ENCODE measurements around the gene JAZF1.

The JAZF1 gene

DNA sequence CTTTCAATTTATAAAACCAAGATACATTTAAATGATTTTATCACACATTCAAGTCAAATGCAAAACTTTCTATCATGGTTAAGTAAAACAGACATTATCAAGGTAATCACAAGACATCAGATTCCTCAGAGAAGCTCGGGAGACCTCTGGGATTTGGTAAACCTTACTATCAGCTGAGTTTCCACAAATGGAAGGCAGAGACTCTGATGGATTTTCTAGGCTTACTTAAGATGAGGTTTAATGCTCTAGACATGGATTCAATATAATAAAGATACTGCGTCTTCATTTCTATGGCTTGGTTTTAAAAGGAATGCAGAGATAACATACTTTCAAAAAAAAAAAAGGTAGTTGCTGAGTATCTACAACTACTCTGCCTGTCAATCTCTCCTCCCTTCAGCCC, 171.7 kb downstream of the JAZF1 start:
- no peak for DNase-seq (ENCODE audit: low read depth, low spot score)

DNA sequence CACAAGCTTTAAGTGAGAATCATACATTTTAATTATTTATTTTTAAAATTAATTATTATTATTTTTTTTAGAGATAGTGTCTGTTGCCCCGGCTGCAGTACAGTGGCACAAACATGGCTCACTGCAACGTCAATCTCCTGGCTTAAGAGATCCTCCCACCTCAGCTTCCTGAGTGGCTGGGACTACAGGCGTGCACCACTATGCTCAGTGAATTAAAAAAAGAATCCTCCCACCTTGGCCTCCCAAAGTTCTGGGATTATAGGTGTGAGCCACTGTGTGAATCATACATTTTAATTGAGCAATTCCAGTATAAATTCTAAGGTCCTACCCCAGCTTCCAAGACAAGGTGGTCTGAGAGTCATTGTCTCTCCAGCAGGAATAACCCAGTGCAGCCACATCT, 172.4 kb downstream of the JAZF1 start:
- DNase-seq (ENCODE audit: low read depth, low spot score): no peak

DNA sequence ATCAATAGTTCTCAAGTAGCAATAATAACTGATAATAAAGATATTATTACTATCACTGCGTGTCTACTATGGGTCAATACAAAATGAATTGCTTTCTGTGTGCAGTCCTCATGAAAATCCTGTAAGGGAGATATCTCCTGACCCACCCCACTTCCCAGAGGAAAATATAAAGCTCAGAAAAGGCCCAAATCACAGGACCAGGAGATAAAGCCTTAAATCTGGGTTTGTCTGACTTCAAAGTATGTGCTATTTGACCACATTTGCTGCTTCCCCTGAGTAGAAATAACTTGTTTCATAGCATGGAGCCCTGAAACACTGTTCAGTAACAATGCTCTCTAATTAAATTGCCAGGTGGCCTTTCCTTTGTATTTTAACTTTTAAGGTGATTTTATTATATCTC, 174.1 kb downstream of the JAZF1 start:
- no peak for DNase-seq (ENCODE audit: low read depth, low spot score)

DNA sequence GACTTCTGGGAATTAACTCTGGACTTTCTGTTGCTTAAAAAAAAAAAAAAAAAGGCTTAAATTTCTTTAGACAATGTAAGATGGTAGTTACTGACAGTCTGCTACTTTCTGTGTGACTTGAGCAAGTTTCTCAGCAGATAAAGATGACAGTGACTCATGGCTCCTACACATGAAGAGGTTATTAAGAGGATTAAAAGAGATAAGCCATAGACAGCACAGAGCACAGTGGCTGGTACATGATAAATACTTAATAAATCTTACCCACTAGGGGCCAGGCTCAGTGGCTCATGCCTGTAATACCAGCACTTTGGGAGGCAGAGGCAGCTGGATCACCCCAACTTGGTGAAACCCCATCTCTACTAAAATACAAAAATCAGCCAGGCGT, 174.8 kb downstream of the JAZF1 start:
- DNase-seq (ENCODE audit: low read depth, low spot score): no peak

DNA sequence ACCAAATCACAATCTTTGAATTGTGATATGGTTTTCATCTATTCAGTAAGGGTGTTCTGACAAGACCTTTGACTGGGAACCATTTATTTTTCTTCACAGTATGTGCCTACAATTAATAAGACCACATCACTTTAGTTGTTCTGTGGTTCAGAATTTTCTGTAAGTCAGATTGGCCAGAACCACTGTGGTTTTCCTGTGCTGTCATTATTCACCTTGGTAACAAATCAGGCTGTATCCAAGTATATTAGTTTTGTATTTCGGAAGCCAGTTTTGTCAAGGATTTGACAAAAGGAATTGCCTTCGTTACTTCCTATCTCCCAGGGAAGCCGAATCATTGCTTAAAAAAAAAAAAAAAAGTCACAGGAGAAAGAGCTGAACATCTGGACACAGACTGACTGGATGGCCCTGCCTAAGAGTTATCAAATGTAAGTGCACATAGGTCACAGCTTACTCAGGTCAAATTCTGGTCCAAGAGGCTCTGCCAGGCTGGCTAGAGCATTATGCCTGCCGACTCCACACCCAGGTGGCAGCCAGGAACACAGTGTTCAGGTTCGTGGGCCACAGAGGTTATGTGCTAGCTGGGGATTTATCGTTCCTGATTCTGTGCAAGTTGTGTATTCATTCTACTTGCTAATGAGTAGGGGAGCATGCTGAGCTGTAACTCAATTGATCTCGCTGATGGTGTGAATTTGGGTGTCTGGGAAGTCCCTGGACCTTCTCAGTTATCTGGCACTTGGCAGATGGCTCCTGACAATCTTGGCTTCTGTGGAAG, 175.3 kb downstream of the JAZF1 start:
- DNase-seq (ENCODE audit: low read depth, low spot score): no peak

GRCh38 chr7:28003408-28003807, 177.2 kb downstream of the JAZF1 start:
- no peak for DNase-seq (ENCODE audit: low read depth, low spot score)

DNA sequence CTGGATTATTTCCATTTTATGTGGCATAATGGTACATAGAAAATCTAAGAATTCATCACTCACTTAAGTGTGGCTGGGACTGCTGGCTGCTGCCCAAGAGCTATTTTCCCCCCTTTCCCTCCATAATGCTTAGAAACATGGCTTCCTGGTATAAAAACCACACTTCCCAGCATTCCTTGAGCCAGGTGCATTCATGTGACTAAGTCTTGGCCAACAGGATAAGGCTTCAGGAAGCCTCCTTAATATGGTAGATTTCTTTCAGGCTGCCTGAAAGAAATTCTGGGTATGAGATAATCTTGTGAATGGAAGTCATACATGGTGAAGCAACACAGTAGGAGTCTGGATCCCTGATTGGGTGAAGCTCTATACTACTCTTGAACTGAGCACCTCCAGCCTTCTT, 178.0 kb downstream of the JAZF1 start:
- peak; percentile 33 for DNase-seq (ENCODE audit: low read depth, low spot score)

- no peak for DNase-seq (ENCODE audit: low read depth, low spot score)
Observed at GRCh38 chr7:28001896-28002295, 178.7 kb downstream of the JAZF1 start.

- no peak for DNase-seq (ENCODE audit: low read depth, low spot score)
Observed at GRCh38 chr7:27999829-28000228, 180.8 kb downstream of the JAZF1 start.

DNA sequence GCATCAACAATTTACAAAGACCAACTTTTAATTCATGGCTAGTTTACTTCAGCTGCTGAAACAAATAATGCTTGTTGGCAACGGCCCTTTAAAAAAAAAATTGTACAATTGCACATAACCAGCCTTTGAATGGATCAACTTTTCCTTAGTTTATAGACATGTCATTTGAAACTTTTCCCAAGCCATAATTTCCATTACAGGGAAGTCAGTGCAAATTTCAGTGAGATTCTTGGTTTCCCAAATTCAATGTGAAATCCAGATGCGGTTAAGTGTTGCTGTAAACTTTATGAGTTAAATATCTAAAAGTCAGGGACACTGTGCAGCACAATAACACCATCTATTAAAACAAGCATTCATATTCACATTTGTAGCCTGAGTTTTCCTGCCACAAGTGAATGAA, 182.2 kb downstream of the JAZF1 start:
- DNase-seq (ENCODE audit: low read depth, low spot score): no peak

GRCh38 chr7:27997188-27997707, 183.3 kb downstream of the JAZF1 start:
- DNase-seq (ENCODE audit: low read depth, low spot score): no peak

DNA sequence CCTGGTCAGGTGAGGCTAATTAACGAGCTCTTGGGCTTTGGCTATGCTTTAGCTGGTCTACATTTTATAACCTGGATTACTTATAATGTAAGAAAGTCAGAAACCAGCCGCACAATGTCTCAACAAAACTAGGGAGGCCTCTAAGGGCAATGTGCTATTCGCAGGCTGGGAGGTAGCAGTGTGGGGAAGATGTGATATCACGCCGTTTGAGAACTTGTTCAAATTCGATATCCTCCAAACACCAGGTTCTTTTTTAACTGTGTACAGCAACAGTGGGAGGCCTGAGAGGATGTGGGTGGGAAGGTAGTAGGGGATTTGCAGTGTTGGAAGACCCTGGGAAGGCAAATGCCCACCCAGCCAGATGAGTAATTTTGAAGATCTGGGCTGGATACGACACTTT, 184.5 kb downstream of the JAZF1 start:
- DNase-seq (ENCODE audit: low read depth, low spot score): no peak

- no peak for DNase-seq (ENCODE audit: low read depth, low spot score)
Observed at GRCh38 chr7:27995228-27995627, 185.4 kb downstream of the JAZF1 start.

DNA sequence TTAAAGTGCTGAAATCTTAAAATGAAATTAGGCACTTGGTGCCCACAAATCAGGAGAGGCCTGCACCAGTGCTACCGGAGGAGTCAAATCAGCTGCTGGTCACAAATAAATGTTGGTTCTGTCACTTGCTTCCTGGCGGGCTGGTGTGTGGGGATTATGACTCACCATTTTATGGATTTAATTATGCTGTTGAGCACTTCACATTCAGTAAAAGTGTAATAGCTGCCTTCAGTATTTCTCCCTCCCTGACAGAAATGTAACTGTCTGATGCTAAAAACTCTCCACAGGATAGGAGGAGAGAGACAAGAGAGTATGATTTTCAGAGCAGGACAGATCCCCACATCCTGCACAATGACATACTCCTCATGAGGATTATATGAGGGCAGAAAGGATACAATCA, 186.0 kb downstream of the JAZF1 start:
- DNase-seq (ENCODE audit: low read depth, low spot score): no peak

GRCh38 chr7:27992755-27993493, 187.7 kb downstream of the JAZF1 start:
- no peak for DNase-seq (ENCODE audit: low read depth, low spot score)

DNA sequence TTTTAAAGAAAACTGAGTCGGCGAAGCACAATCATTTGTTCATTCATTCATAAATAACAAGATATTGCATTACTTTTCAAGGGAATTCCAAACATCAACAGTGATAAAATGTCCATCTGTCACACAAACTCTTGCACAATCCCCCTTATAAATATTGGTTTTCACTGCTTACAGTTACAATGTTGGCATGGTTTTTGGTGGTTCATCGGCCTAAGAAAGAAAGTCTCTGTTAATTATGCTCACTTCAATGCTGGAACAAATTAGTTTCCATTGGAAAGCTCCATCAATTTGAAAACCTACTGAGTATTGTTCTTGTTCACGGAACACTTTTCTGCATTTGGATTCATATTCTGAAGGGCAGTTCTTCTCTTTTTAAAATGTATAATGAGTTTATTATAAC, 188.5 kb downstream of the JAZF1 start:
- no peak for DNase-seq (ENCODE audit: low read depth, low spot score)

DNA sequence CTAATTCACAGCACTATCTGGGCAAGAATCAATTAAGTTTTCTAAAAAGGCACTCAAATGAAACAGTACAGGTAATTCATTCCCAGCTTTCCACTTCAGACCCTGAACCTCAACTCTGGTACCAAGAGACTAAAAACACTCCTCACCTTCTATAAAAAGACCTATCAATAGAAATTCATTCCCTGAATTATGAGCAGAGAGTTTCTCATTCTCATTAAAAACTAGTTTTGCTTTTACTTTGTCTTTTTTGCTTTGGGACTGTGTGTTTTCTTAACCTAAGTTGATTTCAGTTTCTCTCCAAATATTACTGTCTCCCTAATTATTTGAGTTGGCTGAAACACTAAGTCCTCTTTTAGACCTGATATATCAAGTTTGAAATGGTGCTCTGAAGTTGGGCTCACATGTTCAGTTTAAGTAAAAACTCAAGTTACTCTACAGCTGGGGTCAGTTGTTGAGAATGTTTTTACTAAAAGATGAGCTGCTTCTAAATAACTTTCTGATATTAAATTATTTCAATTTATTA, 189.5 kb downstream of the JAZF1 start:
- no peak for DNase-seq (ENCODE audit: low read depth, low spot score)

DNA sequence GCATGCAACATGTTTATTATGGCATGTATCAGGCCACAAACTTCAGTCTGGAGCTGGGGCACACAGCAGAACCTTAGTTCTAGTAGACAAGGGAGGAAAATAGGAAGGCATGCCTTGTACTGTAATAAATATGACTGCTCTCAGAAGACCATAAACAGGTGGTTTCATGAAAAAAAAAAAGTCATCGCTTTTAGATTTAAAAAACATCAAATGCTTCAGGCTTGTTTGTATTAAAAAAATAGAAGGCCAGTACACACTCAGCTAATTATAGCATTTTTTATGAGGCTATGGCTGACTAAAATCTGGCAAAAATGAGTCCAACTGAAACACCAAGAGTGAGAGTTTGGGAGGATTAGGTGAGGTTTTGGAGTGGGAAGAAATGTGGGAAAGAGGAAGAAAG, 204.1 kb downstream of the JAZF1 start:
- no peak for DNase-seq (ENCODE audit: low read depth, low spot score)

DNA sequence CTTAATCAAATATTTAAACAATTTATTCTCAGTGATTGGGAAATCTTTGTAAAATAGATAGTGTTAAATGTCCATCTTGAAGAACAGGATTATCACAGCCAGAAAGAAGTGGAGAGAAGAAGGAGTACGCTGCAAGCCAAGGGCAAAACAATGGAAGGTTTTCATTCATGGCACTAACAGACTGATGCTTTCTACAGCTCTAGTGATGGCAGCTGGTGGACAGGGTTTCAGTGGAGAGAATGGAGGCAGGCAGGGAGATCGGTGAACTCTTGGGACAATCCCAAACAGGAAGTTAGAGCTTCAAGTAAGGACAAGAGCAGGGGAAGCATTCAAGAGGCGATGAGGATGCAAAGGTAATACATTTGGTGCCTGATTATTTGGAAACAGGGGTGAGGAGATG, 207.0 kb downstream of the JAZF1 start:
- DNase-seq (ENCODE audit: low read depth, low spot score): no peak

GRCh38 chr7:27972276-27972675, 208.3 kb downstream of the JAZF1 start:
- no peak for DNase-seq (ENCODE audit: low read depth, low spot score)

DNA sequence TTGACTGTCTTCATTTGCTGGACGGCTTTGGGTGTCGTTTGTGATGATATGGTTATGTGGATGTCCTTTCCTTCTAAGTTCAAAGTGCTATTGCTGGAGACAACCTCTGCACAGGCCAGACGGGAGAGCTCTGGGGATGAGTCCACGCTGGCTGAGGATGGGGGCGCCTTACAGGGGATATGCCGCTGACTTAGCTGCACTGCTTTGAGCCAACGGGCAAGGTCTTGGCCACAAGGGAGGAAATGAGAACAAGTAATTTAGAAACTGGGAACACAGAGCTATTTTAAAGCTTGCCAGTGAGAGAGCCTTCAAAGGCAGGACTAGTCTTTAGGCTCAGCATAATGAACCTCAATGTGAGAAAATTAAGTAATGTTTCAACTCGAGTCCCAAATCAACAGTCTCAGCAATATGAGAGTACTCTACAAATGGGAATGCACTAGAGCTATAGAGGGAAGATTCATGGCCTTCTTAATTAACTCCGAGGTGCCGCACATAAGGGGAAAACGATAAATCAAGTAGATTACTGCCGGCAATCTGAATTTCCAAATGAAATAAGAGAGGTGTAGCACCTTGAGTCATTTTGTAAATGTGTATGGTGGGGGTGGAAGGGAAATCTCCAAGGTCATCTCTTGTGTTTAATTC, 209.3 kb downstream of the JAZF1 start:
- DNase-seq (ENCODE audit: low read depth, low spot score): no peak

DNA sequence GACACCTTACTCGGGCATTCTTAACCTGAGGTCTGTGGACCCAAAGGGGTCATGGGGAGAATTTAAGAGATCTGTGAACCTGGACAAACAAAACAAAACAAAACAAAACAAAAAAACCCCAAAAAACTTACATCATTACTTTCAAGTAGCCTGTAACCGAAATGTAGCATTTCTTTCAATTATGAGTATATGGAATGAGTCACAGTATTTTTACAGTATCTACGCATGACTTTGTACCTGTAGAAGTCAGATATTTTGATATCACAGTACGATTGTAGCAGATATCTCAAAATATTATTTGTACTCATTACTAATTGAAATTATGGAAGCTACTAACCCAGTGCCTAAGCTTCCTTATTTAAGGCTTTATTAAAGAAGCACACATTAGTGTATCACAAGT, 210.2 kb downstream of the JAZF1 start:
- no peak for DNase-seq (ENCODE audit: low read depth, low spot score)

All from iPS DF 19.7 (cell line).